ENCODE results near the gene UBE2D2. TPM values are rescaled to one million over a fixed set of nuclear protein-coding genes. Genes with fewer than 3 reads are reported as not detected.
"Not testable (repeated sequence)": the region's sequence is repeated elsewhere in the genome, so short reads cannot be mapped to it uniquely, and the experiment has no call there.

The UBE2D2 gene
- total RNA-seq, 1 experiment from 2014 or later = 167 TPM

DNA sequence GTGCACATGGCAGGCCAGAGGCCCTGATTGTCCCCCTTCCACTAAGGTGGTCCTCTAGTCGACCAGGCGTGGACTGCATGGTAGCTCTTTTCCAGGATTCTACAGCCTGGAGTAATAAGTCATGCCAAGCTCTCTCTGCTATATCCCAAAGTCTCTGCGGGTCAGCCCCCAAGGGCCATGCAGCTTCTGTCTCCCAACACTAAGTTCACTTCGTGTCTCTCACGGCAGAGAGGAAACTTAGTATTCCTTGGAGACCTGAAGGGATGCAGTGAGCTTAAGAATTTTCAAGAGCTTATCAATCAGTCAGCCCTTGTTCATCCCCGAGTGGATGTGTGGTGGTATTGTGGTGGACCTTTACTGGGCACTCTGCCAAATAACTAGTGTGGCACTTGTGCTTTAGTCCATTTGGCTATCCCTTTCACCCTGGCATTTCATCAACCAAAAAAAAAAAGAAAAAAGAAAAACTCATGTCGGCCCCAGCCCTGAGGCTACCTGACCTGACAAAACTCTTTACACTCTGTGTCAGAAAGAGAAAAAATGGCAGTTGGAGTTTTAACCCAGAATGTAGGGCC is 33.2 kb upstream of the UBE2D2 start:
- H3K36me3 ChIP-seq (replicated peaks; ENCODE audit: control insufficient read depth, insufficient read depth, low read length); DNase-seq; H3K27me3 ChIP-seq (ENCODE audit: control insufficient read depth, insufficient read depth, low read length); H3K4me3 ChIP-seq (ENCODE audit: insufficient read depth, low read depth, low read length): not testable (repeated sequence)

DNA sequence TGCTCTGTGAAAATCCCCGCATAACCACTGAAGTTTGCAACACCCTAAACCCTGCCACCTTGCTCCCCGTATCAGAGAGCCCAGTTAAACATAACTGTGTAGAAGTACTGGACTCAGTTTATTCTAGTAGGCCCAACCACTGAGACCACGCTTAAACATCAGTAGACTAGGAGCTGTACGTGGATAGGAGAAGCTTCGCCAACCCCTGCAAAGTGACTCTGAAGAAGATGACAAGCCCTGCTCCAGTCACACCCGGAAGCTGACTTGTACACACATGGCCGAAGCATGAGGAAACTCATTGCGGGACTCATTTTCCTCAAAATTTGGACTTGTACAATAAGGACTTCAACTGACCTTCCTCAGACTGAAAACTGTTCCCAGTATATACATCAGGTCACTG is 32.4 kb upstream of the UBE2D2 start:
- DNase-seq; H3K4me3 ChIP-seq (ENCODE audit: insufficient read depth, low read depth, low read length); H3K36me3 ChIP-seq (replicated peaks; ENCODE audit: control insufficient read depth, insufficient read depth, low read length); H3K27me3 ChIP-seq (ENCODE audit: control insufficient read depth, insufficient read depth, low read length): not testable (repeated sequence)

DNA sequence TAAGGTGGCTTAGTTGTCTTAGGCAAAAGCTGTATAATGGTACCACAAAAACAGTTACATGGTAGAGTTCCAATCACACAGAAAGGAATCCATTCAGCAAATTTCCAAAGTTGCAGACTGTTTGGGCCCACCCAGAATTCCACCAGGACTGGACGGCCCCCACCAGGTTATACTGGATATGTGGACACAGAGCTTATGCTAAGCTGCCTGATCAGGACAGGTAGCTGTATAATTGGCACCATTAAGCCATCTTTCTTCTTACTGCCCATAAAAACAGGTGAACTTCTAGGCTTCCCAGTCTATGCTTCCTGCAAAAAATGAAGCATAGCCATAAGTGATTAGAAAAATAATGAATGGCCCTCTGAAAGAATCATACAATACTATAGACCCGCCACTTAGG is 31.1 kb upstream of the UBE2D2 start:
- DNase-seq; H3K27me3 ChIP-seq (ENCODE audit: control insufficient read depth, insufficient read depth, low read length); H3K4me3 ChIP-seq (ENCODE audit: insufficient read depth, low read depth, low read length); H3K36me3 ChIP-seq (replicated peaks; ENCODE audit: control insufficient read depth, insufficient read depth, low read length): not testable (repeated sequence)

DNA sequence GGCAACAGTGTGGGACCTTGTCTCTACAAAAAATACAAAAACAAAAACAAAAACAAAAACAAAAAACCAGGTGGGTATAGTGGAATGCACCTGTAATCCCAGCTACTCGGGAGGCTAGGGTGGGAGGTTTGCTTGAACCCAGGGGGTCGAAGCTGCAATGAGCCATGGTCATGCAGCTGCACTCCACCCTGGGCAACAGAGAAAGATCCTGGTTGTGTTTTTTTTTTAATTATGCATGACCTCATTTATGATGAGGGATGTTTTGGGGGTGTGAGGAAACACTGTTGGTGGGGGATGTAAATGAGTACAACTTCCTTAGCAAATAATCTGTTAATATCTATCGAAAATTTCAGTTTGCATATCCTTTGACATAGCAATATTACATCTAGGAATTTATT is 29.4 kb upstream of the UBE2D2 start:
- no peak for DNase-seq
- Histone ChIP-seq H3K4me3 (ENCODE audit: insufficient read depth, low read depth, low read length) (no peak overlapping the region), H3K36me3 (replicated peaks; ENCODE audit: control insufficient read depth, insufficient read depth, low read length) (no peaks in the 10 kb centered on the region), H3K27me3 (ENCODE audit: control insufficient read depth, insufficient read depth, low read length) (no peaks in the 10 kb centered on the region)

DNA sequence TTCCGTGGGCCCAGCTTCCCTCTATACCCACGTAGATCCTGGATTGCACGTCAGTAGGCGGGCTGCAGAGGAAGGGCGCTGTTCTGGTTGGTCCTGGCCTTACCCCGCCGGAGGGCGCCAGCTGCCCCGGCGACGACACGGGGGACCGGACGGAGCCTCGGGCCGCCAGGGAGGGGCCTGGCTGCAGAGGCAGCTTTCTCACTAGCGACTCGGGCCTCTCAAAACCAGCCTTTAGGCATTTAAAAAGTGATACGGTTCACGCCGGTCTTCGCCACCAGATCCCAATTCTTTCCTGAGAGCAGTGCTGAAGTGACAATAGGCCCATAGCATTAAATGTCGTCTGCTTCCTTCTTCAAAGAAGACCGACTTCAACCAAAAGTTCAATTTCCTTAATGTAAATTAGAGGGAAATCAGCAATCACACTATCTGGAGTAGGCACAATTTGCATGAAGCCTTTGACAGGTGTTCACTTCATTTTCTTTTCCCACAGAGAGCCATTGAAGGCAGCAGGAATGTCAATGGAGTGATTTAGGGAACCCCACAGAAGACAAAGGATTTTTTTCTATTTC is 17.6 kb upstream of the UBE2D2 start:
- no peaks in the 10 kb centered on the region for H3K27me3 ChIP-seq (ENCODE audit: control insufficient read depth, insufficient read depth, low read length)
- peak; percentile 93 for DNase-seq
- H3K36me3 ChIP-seq (replicated peaks; ENCODE audit: control insufficient read depth, insufficient read depth, low read length) = no peaks in the 10 kb centered on the region
- H3K4me3 ChIP-seq (ENCODE audit: insufficient read depth, low read depth, low read length) = 0 out of 2 replicates have a peak overlapping the region, but pooled peaks have one; percentile 20

DNA sequence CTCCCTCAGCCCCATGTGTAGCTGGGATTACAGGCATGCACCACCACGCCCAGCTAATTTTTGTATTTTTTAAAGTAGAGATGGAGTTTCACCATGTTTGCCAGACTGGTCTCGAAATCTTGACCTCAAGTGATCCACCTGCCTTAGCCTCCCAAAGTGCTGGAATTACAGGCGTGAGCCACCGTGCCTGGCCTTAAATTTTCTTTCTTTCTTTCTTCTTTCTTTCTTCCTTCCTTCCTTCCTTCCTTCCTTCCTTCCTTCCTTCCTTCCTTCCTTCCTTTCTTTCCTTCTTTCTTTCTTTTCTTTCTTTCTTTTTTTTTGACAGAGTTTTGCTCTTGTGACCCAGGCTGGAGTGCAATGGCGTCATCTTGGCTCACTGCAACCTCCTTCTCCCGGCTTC is 14.5 kb upstream of the UBE2D2 start:
- not testable (repeated sequence) for DNase-seq; H3K27me3 ChIP-seq (ENCODE audit: control insufficient read depth, insufficient read depth, low read length); H3K4me3 ChIP-seq (ENCODE audit: insufficient read depth, low read depth, low read length); H3K36me3 ChIP-seq (replicated peaks; ENCODE audit: control insufficient read depth, insufficient read depth, low read length)

DNA sequence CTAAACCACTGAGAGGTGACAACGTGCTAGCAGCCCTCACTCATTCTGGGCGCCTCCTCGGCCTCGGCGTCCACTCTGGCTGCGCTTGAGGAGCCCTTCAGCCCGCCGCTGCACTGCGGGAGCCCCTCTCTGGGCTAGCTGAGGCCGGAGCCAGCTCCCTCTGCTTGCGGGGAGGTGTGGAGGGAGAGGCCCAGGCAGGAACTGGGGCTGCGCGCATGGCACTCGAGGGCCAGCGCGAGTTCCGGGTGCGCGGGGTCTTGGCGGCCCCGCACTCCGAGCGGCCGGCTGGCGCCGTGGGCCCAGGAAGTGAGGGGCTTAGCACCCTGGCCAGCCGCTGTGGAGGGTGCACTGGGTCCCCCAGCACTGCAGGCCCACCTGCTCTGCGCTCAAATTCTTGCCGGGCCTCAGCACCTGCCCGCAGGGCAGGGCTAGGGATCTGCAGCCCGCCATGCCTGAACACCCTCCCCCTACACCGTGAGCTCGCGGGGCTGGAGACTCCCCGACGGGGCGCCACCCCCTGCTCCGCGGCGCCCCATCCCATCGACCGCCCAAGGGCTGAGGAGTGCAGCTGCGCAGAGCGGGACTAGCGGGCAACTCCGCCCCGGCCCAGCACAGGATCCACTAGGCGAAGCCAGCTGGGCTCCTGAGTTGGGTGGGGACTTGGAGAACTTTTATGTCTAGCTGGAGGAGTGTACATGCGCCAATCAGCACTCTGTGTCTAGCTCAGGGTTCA is 11.8 kb upstream of the UBE2D2 start:
- no peak overlapping the region for H3K4me3 ChIP-seq (ENCODE audit: insufficient read depth, low read depth, low read length)
- H3K36me3 ChIP-seq (replicated peaks; ENCODE audit: control insufficient read depth, insufficient read depth, low read length) = no peaks in the 10 kb centered on the region
- no peaks in the 10 kb centered on the region for H3K27me3 ChIP-seq (ENCODE audit: control insufficient read depth, insufficient read depth, low read length)
- DNase-seq = no peak

DNA sequence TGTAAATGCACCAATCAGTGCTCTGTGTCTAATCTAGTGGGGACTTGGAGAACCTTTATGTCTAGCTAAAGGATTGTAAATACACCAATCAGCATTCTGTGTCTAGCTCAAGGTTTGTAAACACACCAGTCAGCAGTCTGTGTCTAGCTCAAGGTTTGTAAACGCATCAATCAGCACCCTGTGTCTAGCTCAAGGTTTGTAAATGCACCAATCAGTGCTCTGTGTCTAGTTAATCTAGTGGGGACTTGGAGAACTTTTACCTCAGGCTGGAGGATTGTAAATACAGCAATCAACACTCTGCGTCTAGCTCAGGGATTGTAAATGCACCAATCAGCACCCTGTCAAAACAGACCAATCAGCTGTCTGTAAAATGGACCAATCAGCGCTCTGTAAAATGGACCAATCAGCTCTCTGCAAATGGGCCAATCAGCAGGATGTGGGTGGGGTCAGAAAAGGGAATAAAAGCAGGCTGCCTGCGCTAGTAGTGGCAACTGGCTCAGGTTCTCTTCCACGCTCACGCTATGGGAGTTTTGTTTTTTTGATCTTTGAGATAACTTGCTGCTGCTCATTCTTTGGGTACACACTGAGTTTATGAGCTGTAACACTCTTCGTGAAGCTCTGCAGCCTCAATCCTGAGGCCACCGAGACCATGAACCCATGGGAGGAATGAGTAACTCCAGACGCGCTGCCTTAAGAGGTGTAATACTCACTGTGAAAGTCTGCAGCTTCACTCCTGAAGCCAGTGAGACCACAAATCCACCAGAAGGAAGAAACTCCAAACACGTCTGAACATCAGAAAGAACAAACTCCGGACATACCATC is 10.9 kb upstream of the UBE2D2 start:
- not testable (repeated sequence) for H3K27me3 ChIP-seq (ENCODE audit: control insufficient read depth, insufficient read depth, low read length); H3K4me3 ChIP-seq (ENCODE audit: insufficient read depth, low read depth, low read length); H3K36me3 ChIP-seq (replicated peaks; ENCODE audit: control insufficient read depth, insufficient read depth, low read length); DNase-seq

DNA sequence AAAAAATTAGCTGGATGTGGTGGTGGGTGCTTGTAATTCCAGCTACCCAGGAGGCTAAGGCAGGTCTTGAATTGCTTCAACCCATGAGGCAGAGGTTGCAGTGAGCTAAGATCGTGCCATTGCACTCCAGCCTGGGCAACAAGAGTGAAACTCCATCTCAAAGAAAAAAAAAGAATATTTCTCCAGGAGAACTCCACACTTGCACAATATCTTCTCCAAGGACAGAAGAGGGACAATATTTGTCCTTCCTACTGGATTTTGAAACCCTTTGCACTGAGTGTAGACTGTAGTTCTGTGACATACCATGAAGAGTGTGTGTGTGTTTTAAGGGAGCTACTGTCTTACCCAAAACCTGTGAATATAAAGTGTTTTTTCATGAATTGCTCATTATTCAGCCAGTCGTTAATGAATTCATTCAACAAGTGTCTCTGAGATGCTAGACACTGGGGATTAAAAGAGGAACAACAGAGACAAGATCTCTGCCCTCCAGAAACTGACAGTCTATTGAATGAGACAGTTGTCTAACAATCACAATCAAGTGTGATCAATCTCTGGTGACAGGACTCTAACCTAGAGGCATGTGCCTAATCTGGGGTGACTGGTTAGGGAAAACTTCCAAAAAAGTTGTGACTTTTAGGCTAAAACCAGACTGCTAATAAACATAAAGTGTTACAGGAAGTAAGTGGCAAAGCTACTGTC is 9.8 kb upstream of the UBE2D2 start:
- H3K27me3 ChIP-seq (ENCODE audit: control insufficient read depth, insufficient read depth, low read length) = no peaks in the 10 kb centered on the region
- DNase-seq = no peak
- H3K36me3 ChIP-seq (replicated peaks; ENCODE audit: control insufficient read depth, insufficient read depth, low read length) = no peaks in the 10 kb centered on the region
- no peak overlapping the region for H3K4me3 ChIP-seq (ENCODE audit: insufficient read depth, low read depth, low read length)

DNA sequence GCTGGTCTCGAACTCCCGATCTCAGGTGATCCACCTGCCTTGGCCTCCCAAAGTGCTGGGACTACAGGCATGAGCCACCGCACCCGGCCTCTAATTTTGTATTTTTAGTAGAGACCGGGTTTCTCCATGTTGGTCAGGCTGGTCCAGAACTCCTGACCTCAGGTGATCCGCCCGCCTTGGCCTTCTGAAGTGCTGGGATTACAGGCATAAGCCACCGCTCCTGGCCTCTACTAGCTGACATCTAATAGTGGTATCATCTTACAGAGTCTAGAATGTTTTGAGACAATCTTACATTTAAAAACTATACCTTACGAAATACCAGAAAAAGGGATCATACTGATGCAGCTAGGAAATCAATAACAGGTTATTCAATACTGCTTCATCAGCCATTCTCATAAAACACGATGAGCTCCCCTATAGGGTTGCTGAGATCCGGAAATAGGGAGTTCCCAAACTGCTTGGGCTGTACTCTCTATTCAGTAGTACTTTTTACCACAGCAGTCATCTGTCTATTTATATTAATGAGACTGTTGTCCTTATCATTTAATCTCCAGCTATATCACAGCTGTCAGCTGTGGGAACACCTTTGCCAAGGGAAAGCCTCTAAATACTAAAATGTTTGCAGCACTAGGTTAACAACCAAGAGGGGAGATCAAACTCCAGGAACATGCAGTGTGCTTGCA is 8.1 kb upstream of the UBE2D2 start:
- Histone ChIP-seq H3K4me3 (ENCODE audit: insufficient read depth, low read depth, low read length) (no peak overlapping the region), H3K36me3 (replicated peaks; ENCODE audit: control insufficient read depth, insufficient read depth, low read length) (no peaks in the 10 kb centered on the region), H3K27me3 (ENCODE audit: control insufficient read depth, insufficient read depth, low read length) (no peaks in the 10 kb centered on the region)
- DNase-seq = no peak

DNA sequence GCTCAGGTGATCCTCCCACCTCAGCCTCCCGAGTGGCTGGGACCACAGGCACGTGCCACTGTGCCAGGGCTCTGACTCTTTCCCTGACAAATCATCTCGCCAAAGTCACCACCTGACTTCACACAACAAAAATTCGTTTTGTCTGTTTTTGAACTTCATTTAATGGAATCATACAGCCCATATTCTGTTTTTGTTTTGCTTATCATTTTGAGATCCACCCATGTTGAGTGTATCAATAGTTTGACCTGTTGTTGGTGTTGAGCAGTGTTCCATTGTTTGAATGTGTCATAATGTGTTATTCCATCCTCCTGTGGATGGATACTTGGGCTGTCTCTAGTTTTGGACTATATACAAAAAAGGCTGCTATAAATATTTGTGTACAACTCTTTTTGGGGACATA is 6.9 kb upstream of the UBE2D2 start:
- DNase-seq = no peak
- Histone ChIP-seq H3K36me3 (replicated peaks; ENCODE audit: control insufficient read depth, insufficient read depth, low read length) (no peaks in the 10 kb centered on the region), H3K4me3 (ENCODE audit: insufficient read depth, low read depth, low read length) (no peak overlapping the region), H3K27me3 (ENCODE audit: control insufficient read depth, insufficient read depth, low read length) (no peaks in the 10 kb centered on the region)

DNA sequence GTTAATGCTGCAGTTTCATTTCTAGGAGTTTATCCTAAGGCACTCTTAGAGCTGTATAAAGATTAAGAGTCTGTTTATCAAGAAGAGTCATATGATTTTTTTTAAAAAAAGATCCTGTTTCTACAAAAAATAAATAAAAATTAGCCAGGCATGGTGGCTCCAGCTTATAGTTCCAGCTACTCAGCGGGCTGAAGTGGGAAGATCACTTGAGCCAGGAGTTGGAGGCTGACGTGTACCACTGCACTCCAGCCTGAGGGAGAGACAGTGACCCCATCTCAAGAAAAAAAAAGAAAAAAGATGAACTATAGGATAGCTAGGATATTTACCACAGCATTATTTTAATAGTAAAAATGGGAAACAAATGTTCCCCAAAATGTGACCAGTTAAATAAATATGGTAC is 3.3 kb upstream of the UBE2D2 start:
- Histone ChIP-seq H3K27me3 (ENCODE audit: control insufficient read depth, insufficient read depth, low read length) (no peaks in the 10 kb centered on the region), H3K36me3 (replicated peaks; ENCODE audit: control insufficient read depth, insufficient read depth, low read length) (no peaks in the 10 kb centered on the region; the same call in 1 of the 2 replicates), H3K4me3 (ENCODE audit: insufficient read depth, low read depth, low read length) (no peak overlapping the region)
- no peak for DNase-seq

DNA sequence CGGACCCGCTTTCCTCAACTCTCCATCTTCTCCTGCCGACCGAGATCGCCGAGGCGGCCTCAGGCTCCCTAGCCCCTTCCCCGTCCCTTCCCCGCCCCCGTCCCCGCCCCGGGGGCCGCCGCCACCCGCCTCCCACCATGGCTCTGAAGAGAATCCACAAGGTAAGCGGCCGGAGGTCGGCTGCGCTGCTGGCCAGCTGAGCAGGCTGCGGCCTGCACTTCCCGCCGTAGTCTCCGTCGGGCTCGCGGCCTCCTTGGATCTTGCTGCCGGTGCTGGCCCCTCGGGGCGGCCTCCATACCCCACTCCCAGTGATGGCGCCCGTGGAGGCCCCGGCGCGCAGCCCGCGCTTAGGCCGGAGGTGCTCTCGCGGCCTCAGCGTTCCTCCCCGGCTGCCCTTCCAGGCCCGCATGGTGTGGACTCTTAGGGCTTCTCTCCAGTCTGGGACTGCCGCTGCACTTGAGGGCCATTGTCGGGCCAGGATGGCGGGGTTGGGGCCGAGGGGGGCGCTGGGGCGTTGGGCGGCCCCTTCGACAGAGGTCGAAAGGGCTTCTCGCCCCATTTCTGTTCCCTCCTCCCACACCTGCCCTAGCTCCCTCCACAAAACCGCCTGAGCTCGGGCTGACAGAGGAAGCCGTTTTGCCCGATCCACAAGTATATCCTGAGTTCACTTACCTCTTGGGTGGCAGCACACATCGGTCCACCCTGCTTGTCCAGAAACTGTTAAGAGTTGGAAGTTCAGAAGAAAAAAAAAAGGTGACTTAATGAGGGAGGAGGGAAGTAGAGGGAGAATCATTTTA is 714 bp downstream of the UBE2D2 start:
- Histone ChIP-seq H3K4me3 (ENCODE audit: insufficient read depth, low read depth, low read length) (peak overlapping the region; percentile 94), H3K27me3 (ENCODE audit: control insufficient read depth, insufficient read depth, low read length) (no peaks in the 10 kb centered on the region), H3K36me3 (replicated peaks; ENCODE audit: control insufficient read depth, insufficient read depth, low read length) (no peaks in the 10 kb centered on the region; the same call in 1 of the 2 replicates)
- DNase-seq = peak; percentile 87
